SK-N-SH (cell line): ENCODE results near the gene RNF19B. TPM values are rescaled to one million over a fixed set of nuclear protein-coding genes. Genes with fewer than 3 reads are reported as not detected.

ENCODE experiments used
- CTCF ChIA-PET: fragments of 300-600, 350-600 bp; formaldehyde crosslinking; extraction: SDS; loops from one replicate; lab custom pipeline; 2021; lab: Yijun Ruan, JAX
- POLR2A ChIA-PET: fragments of 350-600 bp; sonication (Branson Sonifier 250); formaldehyde crosslinking; extraction: SDS; loops from one replicate; lab custom pipeline; 2020; ENCODE audit warnings: antibody characterized with exemption, inconsistent platforms; lab: Yijun Ruan, JAX
- DNase-seq: peaks from one replicate; pipeline ENCODE4 v3.0.0; 2012
- H2AFZ ChIP-seq: fragments of 200-600 bp; sonication (generic); 2 replicates; pipeline ENCODE4 v1.8.1; 2016; ENCODE audit warnings: antibody characterized with exemption, mild to moderate bottlenecking, low read depth
- H3F3A ChIP-seq: fragments of 200-600 bp; sonication (generic); replicated peaks from 2 replicates; pipeline ENCODE3; 2016; ENCODE audit warnings: antibody characterized with exemption, mild to moderate bottlenecking; ENCODE audit not compliant: insufficient read depth
- H3K27ac ChIP-seq, 2 experiments: fragments of 200-500 bp in 1 of 2; fragments of 200-600 bp in 1 of 2; sonication (Bioruptor generic) in 1 of 2; sonication (generic), shearing (Covaris generic) in 1 of 2; 2 replicates each; pipeline versions ENCODE4 v1.5.1 to v1.6.1; 2014 to 2016; ENCODE audit warnings: low read depth in 2 of 2, inconsistent platforms in 1 of 2, low read length in 1 of 2, mild to moderate bottlenecking in 1 of 2, mixed read lengths in 1 of 2
- H3K27me3 ChIP-seq: fragments of 200-600 bp; sonication (generic), shearing (Covaris generic); 2 replicates; pipeline ENCODE4 v1.6.1; 2016; ENCODE audit warnings: mixed run types; ENCODE audit not compliant: insufficient read depth
- H3K36me3 ChIP-seq, 2 experiments: fragments of 200-500 bp in 1 of 2; fragments of 200-600 bp in 1 of 2; sonication (Bioruptor generic) in 1 of 2; sonication (generic) in 1 of 2; replicated peaks in 1 of 2; 2 replicates each; pipeline versions ENCODE3 to v1.5.1; 2014 to 2016; ENCODE audit warnings: low read length in 1 of 2, mild to moderate bottlenecking in 1 of 2; ENCODE audit not compliant: insufficient read depth in 2 of 2, control insufficient read depth in 1 of 2
- H3K4me1 ChIP-seq, 2 experiments: fragments of 200-500 bp in 1 of 2; fragments of 200-600 bp in 1 of 2; sonication (Bioruptor generic) in 1 of 2; sonication (generic), shearing (Covaris generic) in 1 of 2; 2 replicates each; pipeline versions ENCODE4 v1.5.1 to v1.6.1; 2014 to 2016; ENCODE audit warnings: low read depth in 1 of 2, low read length in 1 of 2, mixed run types in 1 of 2; ENCODE audit not compliant: insufficient read depth in 2 of 2, control insufficient read depth in 1 of 2
- H3K4me2 ChIP-seq: fragments of 200-600 bp; sonication (generic), shearing (Covaris generic); 2 replicates; pipeline ENCODE4 v1.6.1; 2017; ENCODE audit warnings: mixed run types
- H3K4me3 ChIP-seq, 2 experiments: fragments of 200-500 bp in 1 of 2; fragments of 200-600 bp in 1 of 2; sonication (Bioruptor generic) in 1 of 2; sonication (generic), shearing (Covaris generic) in 1 of 2; 2 replicates each; pipeline versions ENCODE4 v1.5.1 to v1.8.1; 2014 to 2016; ENCODE audit warnings: low read depth in 2 of 2, inconsistent platforms in 1 of 2, low read length in 1 of 2, mild to moderate bottlenecking in 1 of 2, mixed read lengths in 1 of 2, moderate library complexity in 1 of 2
- H3K79me2 ChIP-seq: fragments of 200-600 bp; sonication (generic); 2 replicates; pipeline ENCODE4 v1.8.1; 2017; ENCODE audit warnings: mild to moderate bottlenecking; ENCODE audit not compliant: insufficient read depth
- H3K9ac ChIP-seq: fragments of 200-600 bp; sonication (generic); 2 replicates; pipeline ENCODE4 v1.6.1; 2017; ENCODE audit warnings: mixed run types
- H3K9me2 ChIP-seq: fragments of 200-600 bp; sonication (generic); 2 replicates; pipeline ENCODE4 v1.6.1; 2017; ENCODE audit warnings: mixed run types
- H3K9me3 ChIP-seq: fragments of 200-600 bp; sonication (generic); 2 replicates; pipeline ENCODE4 v1.6.1; 2017; ENCODE audit warnings: mixed run types, mild to moderate bottlenecking, moderate library complexity
- H4K20me1 ChIP-seq: fragments of 200-600 bp; sonication (generic); 2 replicates; pipeline ENCODE4 v1.6.1; 2017; ENCODE audit warnings: mild to moderate bottlenecking, mixed run types; ENCODE audit not compliant: insufficient read depth
- GABPA ChIP-seq: IDR thresholded peaks from 2 replicates; pipeline ENCODE4 v1.4.0; 2012; ENCODE audit warnings: low read depth, mild to moderate bottlenecking
- IRF3 ChIP-seq: fragments of 150-350 bp; IDR thresholded peaks from 2 replicates; pipeline ENCODE4 v1.6.1; 2016; ENCODE audit warnings: mild to moderate bottlenecking, low read depth, low read length
- MXI1 ChIP-seq: IDR thresholded peaks from 2 replicates; pipeline ENCODE4 v1.6.1; 2012; ENCODE audit warnings: mild to moderate bottlenecking, low read depth, low read length, improper control_type of control experiment
- POLR2AphosphoS5 ChIP-seq: IDR thresholded peaks from 2 replicates; pipeline ENCODE4 v1.6.1; 2012; ENCODE audit warnings: low read depth, low read length
- RFX5 ChIP-seq: IDR thresholded peaks from 2 replicates; pipeline ENCODE4 v1.6.1; 2012; ENCODE audit warnings: mild to moderate bottlenecking, improper control_type of control experiment, low read length
- SIN3A ChIP-seq: IDR thresholded peaks from 2 replicates; pipeline ENCODE4 v1.6.1; 2012; ENCODE audit warnings: low read depth, mild to moderate bottlenecking, low read length, moderate library complexity, borderline replicate concordance
- SMC3 ChIP-seq: IDR thresholded peaks from 2 replicates; pipeline ENCODE4 v1.6.1; 2012; ENCODE audit warnings: low read depth, low read length, improper control_type of control experiment
- USF1 ChIP-seq: IDR thresholded peaks from 2 replicates; pipeline ENCODE4 v1.4.0; 2012; ENCODE audit warnings: low read depth, borderline replicate concordance
- YY1 ChIP-seq: IDR thresholded peaks from 2 replicates; pipeline ENCODE4 v1.4.0; 2012; ENCODE audit warnings: low read depth, mild to moderate bottlenecking
- ZBTB33 ChIP-seq: IDR thresholded peaks from 2 replicates; pipeline ENCODE4 v1.4.0; 2012; ENCODE audit warnings: low read depth, borderline replicate concordance
- WGBS: methylation state at CpG from one replicate; pipeline ENCODE4 v1.1.6; 2017; ENCODE audit warnings: low lambda C conversion rate; 5-methylcytosine and 5-hydroxymethylcytosine counted together
- polyA plus RNA-seq, 3 experiments: library from polyadenylated mRNA; depleted of rRNA; stranded (reverse); fragments of >200 nt; gene quantifications; 2 replicates each; pipeline ENCODE4 v1.2.3, GENCODE V29; 2012
- TF ChIP-seq, protein P1 (sequence below): fragments of 200-600 bp; sonication (generic); IDR thresholded peaks from 2 replicates; pipeline ENCODE4 v1.6.1; 2017; ENCODE audit warnings: antibody characterized with exemption, mild to moderate bottlenecking, moderate library complexity

The RNF19B gene
- polyA plus RNA-seq, 1 of the 3 experiments (the other 2 are of a cell fraction): 20.1 TPM

DNA sequence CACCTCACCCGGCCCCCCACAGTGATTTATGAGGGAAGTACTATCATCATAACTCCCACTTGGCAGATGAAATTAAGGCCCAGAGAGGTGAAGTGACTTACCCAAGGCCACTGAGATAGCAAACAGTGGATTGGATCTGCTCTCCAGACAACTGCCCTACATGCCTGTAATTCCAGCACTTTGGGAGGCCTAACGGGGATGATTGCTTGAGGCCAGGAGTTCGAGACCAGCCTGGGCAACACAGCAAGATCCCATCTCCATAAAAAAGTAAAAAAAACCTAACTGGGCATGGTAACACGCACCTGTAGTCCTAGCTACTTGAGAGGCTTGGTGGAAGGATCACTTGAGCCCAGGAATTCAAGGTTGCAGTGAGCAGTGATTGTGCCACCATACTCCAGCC is 14.2 kb upstream of the RNF19B start:
- no peaks in the 10 kb centered on the region for H3K9me3 ChIP-seq
- WGBS: 68% methylated on average over 4 of the region's 4 CpGs
- no peak for DNase-seq

More for the DNA sequence above, 14.2 kb upstream of the RNF19B start:
- no peak overlapping the region for H3K9ac ChIP-seq
- no peak overlapping the region for H2AFZ ChIP-seq
- peaks cover 5% of the 10 kb centered on the region for H3F3A ChIP-seq
- no peaks in the 10 kb centered on the region for H3K36me3 ChIP-seq
- H3K4me1 ChIP-seq: peaks cover 0 to 12% of the 10 kb centered on the region in 2 experiments; a peak in 3 of 4 replicates
- H3K4me3 ChIP-seq: no peak overlapping the region
- no peak for TF ChIP-seq POLR2AphosphoS5
- no peak for TF ChIP-seq SMC3
- TF ChIP-seq GABPA: no peak
- TF ChIP-seq RFX5: no peak
- TF ChIP-seq ZBTB33: no peak
- TF ChIP-seq, protein P1, sequence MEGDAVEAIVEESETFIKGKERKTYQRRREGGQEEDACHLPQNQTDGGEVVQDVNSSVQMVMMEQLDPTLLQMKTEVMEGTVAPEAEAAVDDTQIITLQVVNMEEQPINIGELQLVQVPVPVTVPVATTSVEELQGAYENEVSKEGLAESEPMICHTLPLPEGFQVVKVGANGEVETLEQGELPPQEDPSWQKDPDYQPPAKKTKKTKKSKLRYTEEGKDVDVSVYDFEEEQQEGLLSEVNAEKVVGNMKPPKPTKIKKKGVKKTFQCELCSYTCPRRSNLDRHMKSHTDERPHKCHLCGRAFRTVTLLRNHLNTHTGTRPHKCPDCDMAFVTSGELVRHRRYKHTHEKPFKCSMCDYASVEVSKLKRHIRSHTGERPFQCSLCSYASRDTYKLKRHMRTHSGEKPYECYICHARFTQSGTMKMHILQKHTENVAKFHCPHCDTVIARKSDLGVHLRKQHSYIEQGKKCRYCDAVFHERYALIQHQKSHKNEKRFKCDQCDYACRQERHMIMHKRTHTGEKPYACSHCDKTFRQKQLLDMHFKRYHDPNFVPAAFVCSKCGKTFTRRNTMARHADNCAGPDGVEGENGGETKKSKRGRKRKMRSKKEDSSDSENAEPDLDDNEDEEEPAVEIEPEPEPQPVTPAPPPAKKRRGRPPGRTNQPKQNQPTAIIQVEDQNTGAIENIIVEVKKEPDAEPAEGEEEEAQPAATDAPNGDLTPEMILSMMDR: no peak
- no peak for TF ChIP-seq SIN3A
- no peak for TF ChIP-seq IRF3
- no peak for TF ChIP-seq YY1
- TF ChIP-seq USF1: no peak
- no peak for TF ChIP-seq MXI1
- no peak overlapping the region for H3K27ac ChIP-seq
- no peaks in the 10 kb centered on the region for H3K79me2 ChIP-seq
- no peaks in the 10 kb centered on the region for H3K9me2 ChIP-seq
- no peaks in the 10 kb centered on the region for H4K20me1 ChIP-seq
- no peak overlapping the region for H3K4me2 ChIP-seq
- ChIA-PET CTCF (no interaction called here), POLR2A (no interaction called here)
- no peaks in the 10 kb centered on the region for H3K27me3 ChIP-seq
